ENCODE measurements around the gene PRKAG3.

PRKAG3 gene

GRCh38 chr2:218782528-218782844 lies 49.1 kb downstream of the PRKAG3 start:
- no peak for TF ChIP-seq EGR1 (IDR thresholded peaks at IDR 0.05)
- TF ChIP-seq NFIC (IDR thresholded peaks at IDR 0.05): no peak
- TF ChIP-seq TAF1 (IDR thresholded peaks at IDR 0.05; ENCODE audit: low read depth): no peak
- no peak for TF ChIP-seq TEAD4 (IDR thresholded peaks at IDR 0.05)
- no peak for TF ChIP-seq TCF12 (IDR thresholded peaks at IDR 0.05; ENCODE audit: low read depth)
- TF ChIP-seq CREB1 (IDR thresholded peaks at IDR 0.05; ENCODE audit: low read depth): no peak
- TF ChIP-seq, protein P1, sequence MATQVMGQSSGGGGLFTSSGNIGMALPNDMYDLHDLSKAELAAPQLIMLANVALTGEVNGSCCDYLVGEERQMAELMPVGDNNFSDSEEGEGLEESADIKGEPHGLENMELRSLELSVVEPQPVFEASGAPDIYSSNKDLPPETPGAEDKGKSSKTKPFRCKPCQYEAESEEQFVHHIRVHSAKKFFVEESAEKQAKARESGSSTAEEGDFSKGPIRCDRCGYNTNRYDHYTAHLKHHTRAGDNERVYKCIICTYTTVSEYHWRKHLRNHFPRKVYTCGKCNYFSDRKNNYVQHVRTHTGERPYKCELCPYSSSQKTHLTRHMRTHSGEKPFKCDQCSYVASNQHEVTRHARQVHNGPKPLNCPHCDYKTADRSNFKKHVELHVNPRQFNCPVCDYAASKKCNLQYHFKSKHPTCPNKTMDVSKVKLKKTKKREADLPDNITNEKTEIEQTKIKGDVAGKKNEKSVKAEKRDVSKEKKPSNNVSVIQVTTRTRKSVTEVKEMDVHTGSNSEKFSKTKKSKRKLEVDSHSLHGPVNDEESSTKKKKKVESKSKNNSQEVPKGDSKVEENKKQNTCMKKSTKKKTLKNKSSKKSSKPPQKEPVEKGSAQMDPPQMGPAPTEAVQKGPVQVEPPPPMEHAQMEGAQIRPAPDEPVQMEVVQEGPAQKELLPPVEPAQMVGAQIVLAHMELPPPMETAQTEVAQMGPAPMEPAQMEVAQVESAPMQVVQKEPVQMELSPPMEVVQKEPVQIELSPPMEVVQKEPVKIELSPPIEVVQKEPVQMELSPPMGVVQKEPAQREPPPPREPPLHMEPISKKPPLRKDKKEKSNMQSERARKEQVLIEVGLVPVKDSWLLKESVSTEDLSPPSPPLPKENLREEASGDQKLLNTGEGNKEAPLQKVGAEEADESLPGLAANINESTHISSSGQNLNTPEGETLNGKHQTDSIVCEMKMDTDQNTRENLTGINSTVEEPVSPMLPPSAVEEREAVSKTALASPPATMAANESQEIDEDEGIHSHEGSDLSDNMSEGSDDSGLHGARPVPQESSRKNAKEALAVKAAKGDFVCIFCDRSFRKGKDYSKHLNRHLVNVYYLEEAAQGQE (IDR thresholded peaks at IDR 0.05; ENCODE audit: low read depth): no peak
- no peak for TF ChIP-seq CEBPB (IDR thresholded peaks at IDR 0.05)
- TF ChIP-seq ZBTB7A (IDR thresholded peaks at IDR 0.05; ENCODE audit: low read depth): no peak
- TF ChIP-seq YY1 (IDR thresholded peaks at IDR 0.05; ENCODE audit: low read depth): no peak
- TF ChIP-seq MAX (IDR thresholded peaks at IDR 0.05): no peak
- TF ChIP-seq FOXM1 (IDR thresholded peaks at IDR 0.05; ENCODE audit: borderline replicate concordance, low read depth): no peak
- TF ChIP-seq EP300 (IDR thresholded peaks at IDR 0.05; ENCODE audit: borderline replicate concordance): no peak
- TF ChIP-seq RAD21 (IDR thresholded peaks at IDR 0.05; ENCODE audit: low read depth): no peak

GRCh38 chr2:218781691-218782527 lies 49.7 kb downstream of the PRKAG3 start, which contains the start of gene CYP27A1:
Gene CYP27A1, plus strand, starts transcription at chr2:218782147. Its CDS starts 36 bp downstream, at chr2:218782183.
- TF ChIP-seq RAD21 (IDR thresholded peaks at IDR 0.05; ENCODE audit: low read depth): no peak
- TF ChIP-seq EP300 (IDR thresholded peaks at IDR 0.05; ENCODE audit: borderline replicate concordance): no peak
- TF ChIP-seq, protein P1 (IDR thresholded peaks at IDR 0.05; ENCODE audit: low read depth): no peak
- no peak for TF ChIP-seq MAX (IDR thresholded peaks at IDR 0.05)
- no peak for TF ChIP-seq TCF12 (IDR thresholded peaks at IDR 0.05; ENCODE audit: low read depth)
- no peak for TF ChIP-seq CREB1 (IDR thresholded peaks at IDR 0.05; ENCODE audit: low read depth)
- TF ChIP-seq CEBPB (IDR thresholded peaks at IDR 0.05): no peak
- no peak for TF ChIP-seq TAF1 (IDR thresholded peaks at IDR 0.05; ENCODE audit: low read depth)
- no peak for TF ChIP-seq ZBTB7A (IDR thresholded peaks at IDR 0.05; ENCODE audit: low read depth)
- no peak for TF ChIP-seq TEAD4 (IDR thresholded peaks at IDR 0.05)
- no peak for TF ChIP-seq NFIC (IDR thresholded peaks at IDR 0.05)
- no peak for TF ChIP-seq FOXM1 (IDR thresholded peaks at IDR 0.05; ENCODE audit: borderline replicate concordance, low read depth)
- no peak for TF ChIP-seq EGR1 (IDR thresholded peaks at IDR 0.05)
- no peak for TF ChIP-seq YY1 (IDR thresholded peaks at IDR 0.05; ENCODE audit: low read depth)
- TF ChIP-seq USF1 (IDR thresholded peaks at IDR 0.05): no peak

DNA sequence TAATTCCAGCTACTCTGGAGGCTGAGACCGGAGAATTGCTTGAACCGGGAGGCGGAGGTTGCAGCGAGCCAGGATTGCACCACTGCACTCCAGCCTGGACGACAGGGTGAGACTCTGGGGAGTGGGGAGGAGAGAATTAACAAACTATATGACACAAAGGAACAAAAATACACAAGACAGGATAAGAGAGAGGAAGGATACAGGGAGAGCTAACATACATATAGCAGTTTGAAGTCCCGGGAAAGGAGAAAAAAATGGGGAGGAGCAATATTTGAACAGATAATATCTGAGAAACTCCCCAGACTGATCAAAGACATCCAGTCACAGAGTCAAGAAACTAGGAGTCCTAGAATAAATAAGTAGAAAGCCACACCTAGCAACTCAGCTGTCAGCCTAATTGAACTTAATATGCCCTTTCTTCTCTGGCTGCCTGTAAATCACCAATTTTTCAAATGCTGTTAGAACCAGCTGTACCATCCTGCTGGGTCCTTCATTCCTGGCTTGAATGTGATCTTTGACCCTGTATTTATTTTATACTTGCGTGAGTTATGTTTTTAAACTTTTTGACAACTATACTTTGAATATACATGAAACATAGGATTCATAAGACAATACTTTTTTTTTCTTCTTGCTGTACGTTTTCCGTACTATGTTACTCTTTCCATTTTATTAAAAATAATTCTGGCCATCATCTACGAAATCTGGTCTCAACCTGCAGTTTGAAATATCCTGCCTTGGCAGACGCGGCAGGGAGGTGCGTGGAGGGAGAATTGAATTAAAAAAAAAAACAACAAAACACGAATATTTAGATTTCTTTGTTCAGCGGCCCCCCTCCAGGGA lies 50.5 kb downstream of the PRKAG3 start:
- no peak for TF ChIP-seq MAX (IDR thresholded peaks at IDR 0.05)
- TF ChIP-seq CEBPB (IDR thresholded peaks at IDR 0.05): no peak
- TF ChIP-seq FOXM1 (IDR thresholded peaks at IDR 0.05; ENCODE audit: borderline replicate concordance, low read depth): no peak
- TF ChIP-seq, protein P1 (IDR thresholded peaks at IDR 0.05; ENCODE audit: low read depth): no peak
- no peak for TF ChIP-seq EGR1 (IDR thresholded peaks at IDR 0.05)
- no peak for TF ChIP-seq EP300 (IDR thresholded peaks at IDR 0.05; ENCODE audit: borderline replicate concordance)
- TF ChIP-seq TAF1 (IDR thresholded peaks at IDR 0.05; ENCODE audit: low read depth): no peak
- no peak for TF ChIP-seq ZBTB7A (IDR thresholded peaks at IDR 0.05; ENCODE audit: low read depth)
- no peak for TF ChIP-seq TCF12 (IDR thresholded peaks at IDR 0.05; ENCODE audit: low read depth)
- no peak for TF ChIP-seq USF1 (IDR thresholded peaks at IDR 0.05)
- no peak for TF ChIP-seq CREB1 (IDR thresholded peaks at IDR 0.05; ENCODE audit: low read depth)
- no peak for TF ChIP-seq YY1 (IDR thresholded peaks at IDR 0.05; ENCODE audit: low read depth)
- TF ChIP-seq RAD21 (IDR thresholded peaks at IDR 0.05; ENCODE audit: low read depth): no peak
- no peak for TF ChIP-seq NFIC (IDR thresholded peaks at IDR 0.05)
- no peak for TF ChIP-seq TEAD4 (IDR thresholded peaks at IDR 0.05)
